ENCODE data around the gene PRIMA1. TPM values are rescaled to one million over a fixed set of nuclear protein-coding genes. Genes with fewer than 3 reads are reported as not detected.

The PRIMA1 gene
- total and polyA plus RNA-seq, 10 of the 15 experiments (the other 5 are each of a cell fraction or from before 2014, with no cell fraction given): not detected

DNA sequence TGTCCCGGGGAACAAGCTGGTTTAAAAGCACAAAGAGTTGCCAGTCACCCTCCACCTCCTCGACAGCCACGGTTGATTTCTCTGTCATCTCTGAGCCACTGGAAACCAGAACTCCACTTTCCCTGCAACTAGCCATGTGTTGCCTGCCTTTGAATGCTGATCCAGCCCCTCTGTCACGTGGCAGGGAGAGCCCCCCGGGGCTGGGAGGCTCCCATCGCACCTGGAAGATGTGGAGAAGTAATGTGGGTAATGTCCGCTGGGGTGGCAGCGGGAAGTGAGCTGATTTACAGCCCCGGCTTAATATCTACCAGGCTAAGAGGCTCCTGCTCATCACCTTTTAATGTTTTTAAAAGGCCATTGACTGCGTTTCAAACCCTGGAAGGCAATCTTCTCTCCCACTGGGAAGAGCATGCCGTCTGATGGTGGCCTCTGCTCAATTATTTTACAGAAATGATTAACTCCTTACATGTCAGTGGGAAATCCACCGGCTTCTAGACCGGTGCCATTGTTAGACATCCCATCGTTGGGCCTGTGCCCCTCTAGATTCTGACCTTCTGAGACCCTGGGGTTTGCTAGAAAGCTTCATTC, 7.4 kb downstream of the PRIMA1 start:
- no peak for DNase-seq (ENCODE audit: low read depth, low spot score)
- ATAC-seq: no peak
- Histone ChIP-seq H3K4me3 (no peak overlapping the region), H2AFZ (ENCODE audit: control insufficient read depth, low read depth, low read length) (no peak overlapping the region), H4K20me1 (ENCODE audit: control insufficient read depth, insufficient read depth) (no peaks in the 10 kb centered on the region), H3K9ac (ENCODE audit: control insufficient read depth, insufficient read depth, low read length) (no peak overlapping the region), H3K9me3 (replicated peaks; ENCODE audit: control insufficient read depth, insufficient read depth, low read length) (no peaks in the 10 kb centered on the region), H3K36me3 (ENCODE audit: control insufficient read depth in 2 of 2, insufficient read depth in 2 of 2, low read length in 1 of 2) (no peaks in the 10 kb centered on the region), H3K79me2 (ENCODE audit: control insufficient read depth, insufficient read depth, low read length) (no peaks in the 10 kb centered on the region), H3K27ac (ENCODE audit: control insufficient read depth, insufficient read depth) (no peak overlapping the region), H3K4me1 (ENCODE audit: control insufficient read depth, insufficient read depth, low read length) (no peaks in the 10 kb centered on the region), H3K4me2 (ENCODE audit: control insufficient read depth, insufficient read depth) (no peak overlapping the region), H3K27me3 (replicated peaks in 1 of 2; ENCODE audit: control insufficient read depth in 2 of 2, insufficient read depth in 2 of 2, low read length in 1 of 2) (no peaks in the 10 kb centered on the region; a peak in 2 of 4 replicates)
- ChIA-PET POLR2A (no interaction called here), RAD21 (ENCODE audit: unreplicated experiment) (no interaction called here), CTCF (no interaction called here), SMC1A (ENCODE audit: uncharacterized antibody, unreplicated experiment) (no interaction called here)
- intact Hi-C loops (cut with micrococcal nuclease; ENCODE audit: unreplicated experiment): no loop called here
- in situ Hi-C loops (cut with MboI): no loop called here
- WGBS (ENCODE audit: insufficient coverage, insufficient replicate concordance, low lambda C conversion rate, missing lambda C conversion rate): 34% methylated on average over 14 of the region's 14 CpGs
- no peak for FAIRE-seq
- TF ChIP-seq FOS (IDR thresholded peaks at IDR 0.05; ENCODE audit: borderline replicate concordance, extremely low read depth, insufficient read length) (no peak), ZNF24 (IDR thresholded peaks at IDR 0.05) (no peak), CHD2 (IDR thresholded peaks at IDR 0.05; ENCODE audit: borderline replicate concordance, low read depth, low read length) (no peak), IRF4 (IDR thresholded peaks at IDR 0.05; ENCODE audit: low read depth, low read length) (no peak)
- TF ChIP-seq, protein P1, sequence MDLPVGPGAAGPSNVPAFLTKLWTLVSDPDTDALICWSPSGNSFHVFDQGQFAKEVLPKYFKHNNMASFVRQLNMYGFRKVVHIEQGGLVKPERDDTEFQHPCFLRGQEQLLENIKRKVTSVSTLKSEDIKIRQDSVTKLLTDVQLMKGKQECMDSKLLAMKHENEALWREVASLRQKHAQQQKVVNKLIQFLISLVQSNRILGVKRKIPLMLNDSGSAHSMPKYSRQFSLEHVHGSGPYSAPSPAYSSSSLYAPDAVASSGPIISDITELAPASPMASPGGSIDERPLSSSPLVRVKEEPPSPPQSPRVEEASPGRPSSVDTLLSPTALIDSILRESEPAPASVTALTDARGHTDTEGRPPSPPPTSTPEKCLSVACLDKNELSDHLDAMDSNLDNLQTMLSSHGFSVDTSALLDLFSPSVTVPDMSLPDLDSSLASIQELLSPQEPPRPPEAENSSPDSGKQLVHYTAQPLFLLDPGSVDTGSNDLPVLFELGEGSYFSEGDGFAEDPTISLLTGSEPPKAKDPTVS (IDR thresholded peaks at IDR 0.05; ENCODE audit: low read depth, low read length): no peak
- TF ChIP-seq, protein P2, sequence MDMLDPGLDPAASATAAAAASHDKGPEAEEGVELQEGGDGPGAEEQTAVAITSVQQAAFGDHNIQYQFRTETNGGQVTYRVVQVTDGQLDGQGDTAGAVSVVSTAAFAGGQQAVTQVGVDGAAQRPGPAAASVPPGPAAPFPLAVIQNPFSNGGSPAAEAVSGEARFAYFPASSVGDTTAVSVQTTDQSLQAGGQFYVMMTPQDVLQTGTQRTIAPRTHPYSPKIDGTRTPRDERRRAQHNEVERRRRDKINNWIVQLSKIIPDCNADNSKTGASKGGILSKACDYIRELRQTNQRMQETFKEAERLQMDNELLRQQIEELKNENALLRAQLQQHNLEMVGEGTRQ (IDR thresholded peaks at IDR 0.05; ENCODE audit: borderline replicate concordance, low read depth, low read length): no peak
- BruUV-seq (replicated peaks): no TSS peak

Data from GM12878 (cell line).